ENCODE measurements around the gene UBE2J1.
A peak's percentile ranks its signal among the peaks of the same experiment; 100 is the strongest.

The UBE2J1 gene

DNA sequence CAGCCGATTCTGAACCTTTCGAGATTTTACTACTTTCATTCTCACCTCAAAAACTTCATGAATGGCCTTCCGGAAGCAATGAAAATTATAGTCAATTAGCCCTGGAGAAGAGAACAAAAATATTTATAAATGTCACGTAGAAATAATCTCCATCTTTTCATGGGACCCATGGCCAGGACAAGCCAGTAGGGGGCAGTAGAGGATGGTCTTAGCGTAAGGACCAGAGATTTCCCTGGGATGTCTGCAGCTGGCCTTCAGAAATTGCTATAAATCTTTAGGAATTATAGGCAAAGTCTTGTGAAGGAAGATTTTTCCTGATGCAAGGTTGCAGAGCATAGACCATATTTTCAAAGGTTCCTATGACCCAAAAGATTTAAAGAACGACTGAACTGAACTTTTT, 15.6 kb upstream of the UBE2J1 start:
- WGBS, 2 donors (ENCODE audit: extremely low coverage in 2 of 2, insufficient read length in 2 of 2, insufficient replicate concordance in 1 of 2): no CpG with 5 or more reads among the region's 6 CpGs
- H2BK12ac ChIP-seq (ENCODE audit: low read length): no peak overlapping the region
- H3K4me3 ChIP-seq (ENCODE audit: low read length in 2 of 2): no peak overlapping the region
- H2BK5ac ChIP-seq (ENCODE audit: low read length): no peak overlapping the region
- H3K9ac ChIP-seq (ENCODE audit: low read depth, low read length, poor library complexity): no peak overlapping the region
- no peak overlapping the region for H2AK5ac ChIP-seq (ENCODE audit: low read depth, low read length)
- no peaks in the 10 kb centered on the region for H3K9me3 ChIP-seq (replicated peaks in 1 of 2; ENCODE audit: control insufficient read depth in 2 of 2, insufficient read depth in 1 of 2, low read depth in 1 of 2, low read length in 2 of 2)
- no peak overlapping the region for H2AFZ ChIP-seq (ENCODE audit: low read length)
- H3K4ac ChIP-seq (ENCODE audit: low read length): no peak overlapping the region
- no peak overlapping the region for H2BK120ac ChIP-seq (ENCODE audit: low read depth, low read length)
- H3K23ac ChIP-seq (ENCODE audit: low read depth, low read length, poor library complexity): no peak overlapping the region
- no peaks in the 10 kb centered on the region for H3K27me3 ChIP-seq (ENCODE audit: control insufficient read depth in 3 of 3, insufficient read depth in 3 of 3, low read depth in 1 of 3, low read length in 3 of 3)
- no peak overlapping the region for H4K91ac ChIP-seq (ENCODE audit: low read depth, low read length, poor library complexity)
- no peak overlapping the region for H3K18ac ChIP-seq (ENCODE audit: low read length)
- H3K14ac ChIP-seq (ENCODE audit: low read length): no peak overlapping the region
- H4K8ac ChIP-seq (ENCODE audit: low read depth, low read length): no peak overlapping the region
- no peak overlapping the region for H3K27ac ChIP-seq (replicated peaks; ENCODE audit: low read length)
- H3K79me1 ChIP-seq (ENCODE audit: low read depth, low read length): no peaks in the 10 kb centered on the region
- peaks cover 2 to 43% of the 10 kb centered on the region in 2 donors for H3K36me3 ChIP-seq (replicated peaks in 1 of 2; ENCODE audit: control insufficient read depth in 2 of 2, insufficient read depth in 2 of 2, low read length in 2 of 2)
- no peak overlapping the region for H2BK15ac ChIP-seq (ENCODE audit: low read length)
- no peaks in the 10 kb centered on the region for H3K4me1 ChIP-seq (ENCODE audit: control insufficient read depth in 2 of 2, insufficient read depth in 1 of 2, low read depth in 1 of 2, low read length in 2 of 2)
- DNase-seq (ENCODE audit: low spot score): peak; percentile 62
- H3K4me2 ChIP-seq (ENCODE audit: insufficient read depth, low read length, poor library complexity, severe bottlenecking): no peak overlapping the region

GRCh38 chr6:89364586-89364985, 12.1 kb upstream of the UBE2J1 start:
- Histone ChIP-seq H4K8ac (ENCODE audit: low read depth, low read length) (no peak overlapping the region), H2AFZ (ENCODE audit: low read length) (no peak overlapping the region), H2AK5ac (ENCODE audit: low read depth, low read length) (no peak overlapping the region), H3K4me1 (ENCODE audit: control insufficient read depth in 2 of 2, insufficient read depth in 1 of 2, low read depth in 1 of 2, low read length in 2 of 2) (peaks cover 2% of the 10 kb centered on the region in 2 donors), H2BK12ac (ENCODE audit: low read length) (no peak overlapping the region), H2BK120ac (ENCODE audit: low read depth, low read length) (no peak overlapping the region), H3K14ac (ENCODE audit: low read length) (no peak overlapping the region), H3K9me3 (replicated peaks in 1 of 2; ENCODE audit: control insufficient read depth in 2 of 2, insufficient read depth in 1 of 2, low read depth in 1 of 2, low read length in 2 of 2) (no peaks in the 10 kb centered on the region), H3K4ac (ENCODE audit: low read length) (no peak overlapping the region), H3K18ac (ENCODE audit: low read length) (no peak overlapping the region), H3K36me3 (replicated peaks in 1 of 2; ENCODE audit: control insufficient read depth in 2 of 2, insufficient read depth in 2 of 2, low read length in 2 of 2) (peaks cover 2 to 22% of the 10 kb centered on the region in 2 donors), H3K27me3 (ENCODE audit: control insufficient read depth in 3 of 3, insufficient read depth in 3 of 3, low read depth in 1 of 3, low read length in 3 of 3) (no peaks in the 10 kb centered on the region), H3K4me3 (ENCODE audit: low read length in 2 of 2) (no peak overlapping the region), H3K27ac (replicated peaks; ENCODE audit: low read length) (no peak overlapping the region), H3K23ac (ENCODE audit: low read depth, low read length, poor library complexity) (no peak overlapping the region), H2BK15ac (ENCODE audit: low read length) (no peak overlapping the region), H4K91ac (ENCODE audit: low read depth, low read length, poor library complexity) (no peak overlapping the region), H2BK5ac (ENCODE audit: low read length) (no peak overlapping the region), H3K9ac (ENCODE audit: low read depth, low read length, poor library complexity) (no peak overlapping the region), H3K79me1 (ENCODE audit: low read depth, low read length) (no peaks in the 10 kb centered on the region), H3K4me2 (ENCODE audit: insufficient read depth, low read length, poor library complexity, severe bottlenecking) (no peak overlapping the region)
- DNase-seq (ENCODE audit: low spot score): no peak

GRCh38 chr6:89361171-89361570, 8.6 kb upstream of the UBE2J1 start:
- Histone ChIP-seq H3K79me1 (ENCODE audit: low read depth, low read length) (no peaks in the 10 kb centered on the region), H2BK15ac (ENCODE audit: low read length) (no peak overlapping the region), H2BK5ac (ENCODE audit: low read length) (no peak overlapping the region), H2BK120ac (ENCODE audit: low read depth, low read length) (no peak overlapping the region), H3K4me1 (ENCODE audit: control insufficient read depth in 2 of 2, insufficient read depth in 1 of 2, low read depth in 1 of 2, low read length in 2 of 2) (peaks cover 2 to 5% of the 10 kb centered on the region in 2 donors), H3K36me3 (replicated peaks in 1 of 2; ENCODE audit: control insufficient read depth in 2 of 2, insufficient read depth in 2 of 2, low read length in 2 of 2) (peaks cover 0 to 5% of the 10 kb centered on the region in 2 donors), H3K14ac (ENCODE audit: low read length) (no peak overlapping the region), H3K27ac (replicated peaks; ENCODE audit: low read length) (no peak overlapping the region), H3K4ac (ENCODE audit: low read length) (no peak overlapping the region), H3K9ac (ENCODE audit: low read depth, low read length, poor library complexity) (no peak overlapping the region), H4K8ac (ENCODE audit: low read depth, low read length) (no peak overlapping the region), H2BK12ac (ENCODE audit: low read length) (no peak overlapping the region), H3K18ac (ENCODE audit: low read length) (no peak overlapping the region), H2AFZ (ENCODE audit: low read length) (no peak overlapping the region), H4K91ac (ENCODE audit: low read depth, low read length, poor library complexity) (no peak overlapping the region), H3K9me3 (replicated peaks in 1 of 2; ENCODE audit: control insufficient read depth in 2 of 2, insufficient read depth in 1 of 2, low read depth in 1 of 2, low read length in 2 of 2) (no peaks in the 10 kb centered on the region), H3K23ac (ENCODE audit: low read depth, low read length, poor library complexity) (no peak overlapping the region), H2AK5ac (ENCODE audit: low read depth, low read length) (no peak overlapping the region), H3K4me3 (ENCODE audit: low read length in 2 of 2) (no peak overlapping the region), H3K27me3 (ENCODE audit: control insufficient read depth in 3 of 3, insufficient read depth in 3 of 3, low read depth in 1 of 3, low read length in 3 of 3) (no peaks in the 10 kb centered on the region), H3K4me2 (ENCODE audit: insufficient read depth, low read length, poor library complexity, severe bottlenecking) (no peak overlapping the region)
- no CpG with 5 or more reads among the region's 2 CpGs for WGBS, 2 donors (ENCODE audit: extremely low coverage in 2 of 2, insufficient read length in 2 of 2, insufficient replicate concordance in 1 of 2)
- DNase-seq (ENCODE audit: low spot score): no peak

DNA sequence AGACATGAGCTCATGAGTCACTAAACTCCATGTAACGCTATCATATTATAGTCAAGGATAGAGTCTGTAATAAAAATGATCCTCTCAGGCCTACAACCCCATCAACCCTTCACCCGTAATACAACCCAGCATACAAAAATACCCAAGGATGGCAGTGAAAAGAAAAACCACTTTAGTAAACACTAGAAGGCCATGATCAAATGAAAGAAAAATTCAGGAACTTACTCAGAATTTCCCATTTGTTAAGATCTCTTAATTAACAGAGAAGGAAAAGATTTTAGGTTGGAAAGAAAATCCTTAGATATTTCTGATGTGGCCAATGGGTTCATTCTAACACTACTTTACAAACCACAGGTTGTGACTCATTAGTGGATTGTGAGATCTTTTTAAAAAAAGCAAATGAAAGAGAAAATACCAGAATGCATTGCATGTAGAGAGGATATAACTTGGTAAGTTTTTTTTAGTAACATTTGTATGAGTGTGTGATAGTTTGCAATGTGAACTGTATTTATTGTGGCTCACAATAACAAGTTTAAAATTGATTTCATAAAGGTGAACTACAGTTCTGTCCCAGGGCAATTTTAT, 8.0 kb upstream of the UBE2J1 start:
- Histone ChIP-seq H2BK15ac (ENCODE audit: low read length) (no peak overlapping the region), H3K4me2 (ENCODE audit: insufficient read depth, low read length, poor library complexity, severe bottlenecking) (peak overlapping the region; percentile 11), H2AFZ (ENCODE audit: low read length) (no peak overlapping the region), H3K79me1 (ENCODE audit: low read depth, low read length) (no peaks in the 10 kb centered on the region), H3K36me3 (replicated peaks in 1 of 2; ENCODE audit: control insufficient read depth in 2 of 2, insufficient read depth in 2 of 2, low read length in 2 of 2) (no peaks in the 10 kb centered on the region), H3K27me3 (ENCODE audit: control insufficient read depth in 3 of 3, insufficient read depth in 3 of 3, low read depth in 1 of 3, low read length in 3 of 3) (no peaks in the 10 kb centered on the region), H3K18ac (ENCODE audit: low read length) (no peak overlapping the region), H2BK12ac (ENCODE audit: low read length) (no peak overlapping the region), H3K27ac (replicated peaks; ENCODE audit: low read length) (no peak overlapping the region), H2BK120ac (ENCODE audit: low read depth, low read length) (no peak overlapping the region), H2AK5ac (ENCODE audit: low read depth, low read length) (no peak overlapping the region), H3K4me3 (ENCODE audit: low read length in 2 of 2) (no peak overlapping the region), H4K91ac (ENCODE audit: low read depth, low read length, poor library complexity) (no peak overlapping the region), H3K9me3 (replicated peaks in 1 of 2; ENCODE audit: control insufficient read depth in 2 of 2, insufficient read depth in 1 of 2, low read depth in 1 of 2, low read length in 2 of 2) (no peaks in the 10 kb centered on the region), H3K23ac (ENCODE audit: low read depth, low read length, poor library complexity) (no peak overlapping the region), H3K4ac (ENCODE audit: low read length) (no peak overlapping the region), H3K4me1 (ENCODE audit: control insufficient read depth in 2 of 2, insufficient read depth in 1 of 2, low read depth in 1 of 2, low read length in 2 of 2) (peaks cover 2 to 5% of the 10 kb centered on the region in 2 donors), H3K14ac (ENCODE audit: low read length) (no peak overlapping the region), H2BK5ac (ENCODE audit: low read length) (no peak overlapping the region), H3K9ac (ENCODE audit: low read depth, low read length, poor library complexity) (no peak overlapping the region), H4K8ac (ENCODE audit: low read depth, low read length) (no peak overlapping the region)
- whole genome bisulfite sequencing, 2 donors (ENCODE audit: extremely low coverage in 2 of 2, insufficient read length in 2 of 2, insufficient replicate concordance in 1 of 2): no CpG with 5 or more reads among the region's 2 CpGs
- no peak for DNase-seq (ENCODE audit: low spot score)
